Measurements from ENCODE around the gene SORL1-AS1.
A peak's percentile ranks its signal among the peaks of the same experiment; 100 is the strongest.
"Not testable (repeated sequence)": the region's sequence is repeated elsewhere in the genome, so short reads cannot be mapped to it uniquely, and the experiment has no call there.

Gene SORL1-AS1

DNA sequence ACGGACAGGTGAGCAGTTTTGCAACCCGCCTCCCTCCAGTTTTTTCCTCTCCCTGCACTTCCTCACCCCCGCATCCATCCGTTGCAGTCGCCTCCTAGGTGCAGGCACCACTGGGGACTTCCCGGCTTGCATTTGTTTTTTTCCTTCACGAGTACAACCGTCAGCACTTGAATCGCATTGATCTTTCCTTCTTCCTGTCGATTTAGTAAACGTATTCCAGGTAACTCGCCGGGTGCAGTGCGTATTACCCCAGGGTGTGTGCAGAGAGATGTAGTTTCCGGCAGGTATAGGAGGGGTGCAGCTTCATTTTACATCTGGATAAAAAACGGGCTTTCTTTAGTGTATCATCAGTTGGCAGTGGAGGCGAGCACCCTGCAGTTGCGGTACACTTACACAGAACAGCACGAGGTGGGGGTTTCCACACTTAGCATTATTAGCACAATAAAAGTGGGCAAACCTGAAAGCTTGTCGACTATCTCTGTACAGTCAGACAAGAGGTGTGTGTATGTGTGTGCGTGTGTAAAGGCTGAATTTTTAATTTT lies at the start of gene SORL1-AS1:
Gene SORL1-AS1 (minus strand): TSS at position 359 of the 542 bp plus-strand sequence.
- DNase-seq (ENCODE audit: low read depth): no peak

DNA sequence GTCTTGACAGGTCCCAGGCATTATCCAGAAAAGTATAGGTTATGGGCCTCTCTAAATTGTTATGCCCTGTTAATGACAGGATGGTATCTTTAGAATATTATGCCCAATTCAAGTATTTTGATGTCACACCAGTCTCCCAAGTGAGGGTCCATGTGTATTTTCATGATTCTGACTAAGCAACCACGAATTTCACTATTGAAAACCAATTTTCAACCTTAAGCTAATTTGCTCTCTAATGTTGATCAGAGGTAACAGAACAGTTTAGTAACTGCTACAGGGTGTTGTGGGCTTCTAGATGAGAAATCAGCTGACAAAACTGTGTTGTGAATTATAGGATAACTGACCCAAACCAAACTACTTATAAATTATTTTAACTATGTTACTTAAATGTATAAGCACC lies 48.0 kb upstream of the SORL1-AS1 start:
- DNase-seq (ENCODE audit: low read depth): no peak

DNA sequence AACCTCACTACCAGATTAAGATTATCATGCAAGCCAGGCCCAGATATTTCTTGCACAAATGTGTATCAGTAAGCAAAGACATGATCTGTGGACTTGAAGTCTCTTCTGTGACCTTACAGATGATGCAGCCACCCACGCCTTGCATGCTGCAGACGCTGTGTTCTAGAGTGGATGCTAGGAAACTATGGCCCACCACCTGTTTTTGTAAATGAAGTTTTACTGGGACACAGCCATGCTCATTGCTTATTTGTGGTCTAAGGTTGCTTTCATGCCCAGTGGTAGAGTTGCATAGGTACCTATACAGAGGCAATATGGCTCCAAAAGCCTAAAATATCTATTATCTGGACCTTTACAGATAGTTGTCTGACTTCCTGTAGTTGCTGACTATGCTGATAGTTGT lies 47.5 kb upstream of the SORL1-AS1 start:
- no peak for DNase-seq (ENCODE audit: low read depth)

DNA sequence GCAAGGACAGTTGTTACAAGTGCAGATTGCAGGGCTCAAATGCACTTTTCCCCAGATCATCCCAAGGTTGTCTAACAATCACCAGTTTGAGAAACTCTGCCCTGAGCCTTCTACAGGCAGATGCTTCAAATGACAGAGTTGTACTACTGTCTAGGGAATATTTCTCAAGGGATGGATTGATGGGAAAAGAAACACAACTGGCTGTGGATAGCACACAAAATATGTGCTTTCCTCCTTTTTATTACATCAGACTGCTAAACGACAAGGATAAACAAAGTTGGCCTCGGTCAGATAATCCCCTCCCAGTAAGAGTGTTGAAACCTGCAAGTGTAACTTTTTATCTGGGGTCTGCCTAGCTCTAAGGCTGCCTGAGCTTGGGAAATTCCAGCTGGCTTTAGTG lies 46.6 kb upstream of the SORL1-AS1 start:
- DNase-seq (ENCODE audit: low read depth): no peak

DNA sequence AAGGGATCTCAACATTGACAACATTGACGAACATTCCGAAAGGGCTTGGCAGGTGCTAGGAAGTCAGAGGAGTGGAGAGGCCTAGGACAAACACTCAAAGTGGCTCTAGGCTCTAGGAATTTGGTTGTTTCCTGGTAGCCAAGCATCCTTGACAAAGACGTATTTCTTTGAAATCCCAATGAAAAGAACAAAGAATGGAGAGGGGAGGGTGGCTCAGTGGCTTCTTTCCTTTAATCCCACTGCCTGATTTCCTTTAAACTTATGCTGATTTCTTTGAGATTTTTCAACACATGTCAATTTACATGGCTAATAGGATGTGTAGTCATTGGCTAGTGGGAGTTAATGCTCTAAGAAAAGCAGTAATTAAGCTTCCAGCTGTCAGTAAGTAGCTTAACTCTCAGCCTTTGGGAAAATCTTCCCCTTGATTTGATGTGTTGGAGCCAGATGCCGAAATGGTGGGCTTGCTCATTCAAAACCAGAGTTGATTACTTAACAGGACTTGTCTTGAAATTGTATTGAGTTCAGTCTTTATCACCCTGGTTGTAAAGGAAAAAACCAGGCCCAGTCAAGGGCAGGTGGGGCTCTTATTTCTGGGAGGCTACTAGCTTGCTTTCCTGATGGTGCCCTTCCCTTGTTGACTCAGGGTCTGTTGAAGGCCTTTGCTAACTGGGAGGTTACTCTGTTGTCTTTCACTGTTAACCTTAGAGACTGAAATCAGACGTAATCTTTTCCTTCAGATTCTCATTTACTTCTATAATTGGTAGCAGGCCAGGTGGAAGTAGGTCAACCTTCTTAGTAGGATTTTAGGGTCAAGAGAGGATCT lies 44.6 kb upstream of the SORL1-AS1 start:
- DNase-seq (ENCODE audit: low read depth): no peak

DNA sequence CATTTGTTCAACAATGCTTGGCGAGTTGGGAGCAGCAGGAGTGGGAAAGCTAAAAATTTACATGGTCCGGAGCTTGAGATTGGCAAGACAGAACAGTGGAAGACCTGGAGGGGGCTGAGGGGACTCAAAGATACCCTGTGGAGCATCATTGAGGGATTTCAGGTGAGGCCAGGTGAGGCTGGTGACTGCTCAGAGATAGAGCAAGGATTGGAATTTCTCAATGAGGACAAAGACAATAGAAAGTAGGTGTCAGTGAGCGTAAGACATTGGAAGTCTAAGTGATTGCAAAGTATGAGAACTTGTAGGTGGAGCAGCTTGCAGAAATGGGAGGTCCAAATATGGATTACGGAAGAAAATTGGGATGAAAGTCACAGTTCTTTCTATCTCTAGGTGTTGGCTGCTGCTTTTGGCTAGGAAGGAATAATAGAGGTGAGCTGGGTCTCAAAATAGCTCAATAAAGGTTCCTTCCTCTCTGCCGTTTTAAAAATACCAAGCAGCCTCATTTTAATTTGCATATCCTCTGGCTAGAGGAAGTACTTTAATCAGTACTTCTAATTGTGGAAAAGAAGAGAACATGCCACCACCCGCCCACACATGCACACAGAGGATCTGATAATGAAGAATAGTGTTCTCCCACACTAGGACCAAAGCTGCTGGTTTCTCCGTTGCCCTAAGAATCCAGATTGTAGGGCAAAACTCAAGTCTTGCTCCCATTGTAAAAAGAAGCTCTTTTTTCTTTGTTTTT lies 41.8 kb upstream of the SORL1-AS1 start:
- peak; percentile 43 for DNase-seq (ENCODE audit: low read depth)

DNA sequence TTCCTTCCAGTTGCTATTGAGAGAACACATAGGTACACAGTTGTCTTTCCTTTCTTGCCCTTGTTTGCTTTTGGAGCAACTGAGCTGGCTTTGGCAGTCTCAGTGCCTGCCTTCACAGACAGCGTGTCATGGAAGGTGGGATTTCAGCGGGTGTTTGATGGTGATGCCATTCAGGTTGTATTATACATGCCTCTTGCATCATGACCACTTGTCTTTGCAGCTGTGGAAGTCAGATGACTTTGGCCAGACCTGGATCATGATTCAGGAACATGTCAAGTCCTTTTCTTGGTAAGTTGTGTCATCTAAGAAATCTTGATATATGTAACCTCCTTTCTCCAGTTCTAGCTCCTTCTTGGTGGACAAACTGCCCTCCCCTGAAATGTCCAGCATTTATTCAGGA lies 37.1 kb upstream of the SORL1-AS1 start:
- no peak for DNase-seq (ENCODE audit: low read depth)

DNA sequence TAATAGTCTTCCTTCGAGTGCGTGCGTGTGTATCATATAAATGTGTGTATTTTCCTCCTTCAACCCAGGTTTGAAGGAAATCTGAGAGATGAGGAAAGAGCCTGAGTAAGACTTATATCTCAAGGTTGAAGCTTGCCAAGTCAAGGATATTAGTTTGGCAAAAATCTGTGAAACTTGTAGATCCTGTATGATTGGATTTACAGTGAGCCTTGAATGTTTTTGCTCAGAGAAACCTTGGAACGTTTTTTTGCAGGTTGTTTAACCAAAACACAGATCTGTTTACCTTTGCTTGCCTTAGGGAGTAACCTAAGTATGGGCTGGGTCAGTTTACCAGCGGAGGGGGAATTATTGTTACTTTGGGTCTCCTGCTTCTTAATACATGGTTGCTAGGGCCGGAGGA lies 35.9 kb upstream of the SORL1-AS1 start:
- no peak for DNase-seq (ENCODE audit: low read depth)

DNA sequence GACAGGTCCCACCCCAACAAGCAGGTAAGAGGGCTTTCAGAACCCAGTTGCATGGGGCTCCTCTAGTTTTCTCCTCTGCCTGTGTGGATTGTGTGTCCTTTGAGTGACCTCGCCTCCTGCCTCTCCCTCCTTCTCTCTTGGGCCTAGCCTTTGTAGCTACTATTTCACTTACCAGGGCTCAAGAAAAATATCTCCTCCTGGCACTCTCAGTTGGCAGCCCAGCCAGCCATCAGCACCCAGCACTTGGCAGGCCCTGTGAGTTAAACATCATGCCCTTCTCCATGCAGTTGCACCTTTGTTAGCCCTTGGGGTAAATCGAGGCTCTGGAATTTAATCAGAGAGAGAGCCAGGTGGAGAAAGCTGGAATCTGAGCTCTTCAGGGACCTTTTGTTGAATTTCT lies 35.4 kb upstream of the SORL1-AS1 start:
- no peak for DNase-seq (ENCODE audit: low read depth)

DNA sequence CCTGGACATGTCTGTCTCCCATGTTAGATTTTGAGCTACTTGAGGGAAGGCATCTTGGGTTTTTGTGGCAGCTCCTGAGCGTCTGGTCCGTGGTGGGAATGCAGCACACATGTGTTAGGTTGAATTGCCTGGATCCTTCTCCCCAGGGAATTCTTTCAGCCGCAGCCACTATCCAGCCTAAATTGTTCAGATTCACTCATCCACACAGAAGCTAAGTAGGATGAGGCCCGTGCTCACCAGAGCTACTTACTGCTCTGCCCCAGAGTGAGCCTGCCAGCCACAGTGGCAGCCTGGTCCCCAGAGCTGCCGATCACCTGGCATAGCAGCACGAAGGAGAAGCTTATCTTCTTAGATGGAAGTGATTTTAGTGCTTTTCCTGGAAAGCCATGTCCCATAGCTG lies 34.4 kb upstream of the SORL1-AS1 start:
- no peak for DNase-seq (ENCODE audit: low read depth)

DNA sequence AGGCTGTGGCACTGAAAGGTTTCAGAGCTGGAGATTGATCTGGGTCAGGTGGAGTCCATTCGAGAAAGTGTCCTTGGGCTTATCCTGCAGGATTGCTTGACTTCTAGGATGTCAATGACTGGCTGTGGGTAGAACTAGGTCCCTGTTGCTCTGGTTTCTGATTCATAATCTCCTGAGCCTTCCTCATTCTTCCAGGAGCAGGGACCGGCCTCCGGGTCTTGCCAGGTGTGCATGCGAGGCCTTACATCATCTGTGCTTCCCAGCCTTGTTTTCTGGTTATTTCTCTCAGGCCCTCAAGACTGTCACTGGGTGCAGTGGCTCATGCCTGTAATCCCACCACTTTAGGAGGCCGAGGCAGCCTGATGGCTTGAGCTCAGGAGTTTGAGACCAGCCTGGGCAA lies 33.3 kb upstream of the SORL1-AS1 start:
- no peak for DNase-seq (ENCODE audit: low read depth)

DNA sequence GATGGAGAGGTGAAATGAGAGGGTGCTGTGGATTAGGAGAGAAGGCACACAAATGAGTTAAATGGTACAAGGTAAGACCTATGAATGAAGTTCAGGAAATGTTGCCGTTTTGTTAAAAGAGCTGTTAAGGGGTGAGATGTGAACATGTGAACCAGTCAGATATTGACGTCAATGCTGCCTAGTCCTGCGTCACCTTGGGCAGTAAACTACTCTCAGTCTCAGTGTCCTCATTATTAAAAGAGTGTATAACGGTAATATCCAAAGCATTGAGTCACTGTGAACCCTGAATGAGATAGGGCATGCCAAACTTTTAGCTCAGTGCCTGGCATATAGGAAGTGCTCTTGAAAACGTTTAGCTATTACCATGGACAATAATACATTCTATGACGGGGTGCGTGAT lies 32.4 kb upstream of the SORL1-AS1 start:
- DNase-seq (ENCODE audit: low read depth): no peak

DNA sequence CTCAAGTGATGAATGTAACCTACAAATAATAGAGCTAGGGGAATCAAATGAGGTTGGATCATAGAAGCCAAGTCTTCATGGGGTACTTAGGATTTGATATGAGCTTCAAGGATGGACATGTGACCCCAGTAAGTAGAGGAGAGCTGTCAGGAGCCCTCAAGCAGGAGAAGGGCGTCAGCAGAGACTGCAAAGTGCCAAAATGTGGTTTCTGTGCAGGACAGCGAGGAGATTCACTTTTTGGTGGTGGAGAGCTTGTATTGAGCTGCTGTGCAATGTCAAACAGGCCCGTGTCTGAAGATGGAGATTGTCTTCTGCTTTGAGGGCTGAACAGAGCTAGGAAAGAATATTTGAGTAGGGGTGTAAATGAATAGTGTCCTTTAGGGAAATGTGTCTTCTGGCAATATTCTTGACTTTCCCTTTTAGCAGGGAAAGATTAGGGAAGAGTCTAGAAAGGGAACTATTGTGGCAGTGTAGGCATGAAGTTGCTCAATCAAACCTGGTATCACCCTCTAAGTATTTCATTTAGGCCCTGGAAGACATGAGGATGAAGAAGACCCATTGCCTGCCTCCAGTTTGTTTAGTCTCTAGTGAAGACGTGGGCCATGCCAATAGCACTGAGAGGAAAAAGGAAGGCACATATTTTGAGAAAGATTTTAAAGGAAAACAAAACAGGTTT lies 31.2 kb upstream of the SORL1-AS1 start:
- no peak for DNase-seq (ENCODE audit: low read depth)

DNA sequence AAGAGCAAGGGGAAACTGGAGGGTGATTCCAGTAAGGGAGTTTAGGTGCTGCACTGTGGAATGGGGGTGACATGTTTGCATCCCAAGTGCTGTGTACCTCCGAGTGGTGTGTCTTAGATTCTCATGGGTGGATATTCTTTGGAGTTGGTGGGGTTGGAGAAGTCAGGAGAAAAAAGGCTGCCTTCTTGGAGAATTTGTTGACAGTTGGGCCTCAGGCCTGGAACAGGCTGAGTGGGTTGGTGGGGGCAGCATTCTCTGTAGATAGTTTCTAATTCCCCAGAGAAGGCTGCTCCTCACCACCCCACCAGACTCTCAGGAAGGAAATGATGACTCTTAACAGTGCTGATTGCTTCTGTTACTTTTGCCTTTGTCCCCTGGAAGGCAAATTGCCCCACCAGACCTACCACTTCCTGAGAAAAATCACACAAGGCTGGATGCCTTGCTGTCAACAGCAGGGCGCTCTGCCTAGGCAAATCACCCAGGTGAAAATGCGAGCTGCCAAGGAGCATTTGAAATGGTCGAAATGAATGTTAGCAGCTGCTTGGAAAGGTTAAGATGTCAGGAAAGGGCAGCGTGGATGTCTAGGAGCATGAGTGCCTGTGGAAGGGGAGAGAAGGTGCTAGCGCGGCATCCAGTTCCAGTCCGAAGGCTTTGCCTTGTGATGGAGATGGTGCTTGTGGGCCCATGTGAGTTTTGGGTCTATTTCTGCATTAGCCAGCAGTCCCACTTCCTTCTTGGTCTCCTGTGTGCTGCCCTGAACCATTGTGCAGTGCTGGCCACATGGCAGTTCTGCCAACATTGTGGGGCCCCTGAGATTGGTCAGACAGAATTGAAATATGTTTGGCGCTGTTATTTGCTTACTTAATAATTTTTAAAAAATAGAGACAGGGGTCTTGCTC lies 29.7 kb upstream of the SORL1-AS1 start:
- no peak for DNase-seq (ENCODE audit: low read depth)

DNA sequence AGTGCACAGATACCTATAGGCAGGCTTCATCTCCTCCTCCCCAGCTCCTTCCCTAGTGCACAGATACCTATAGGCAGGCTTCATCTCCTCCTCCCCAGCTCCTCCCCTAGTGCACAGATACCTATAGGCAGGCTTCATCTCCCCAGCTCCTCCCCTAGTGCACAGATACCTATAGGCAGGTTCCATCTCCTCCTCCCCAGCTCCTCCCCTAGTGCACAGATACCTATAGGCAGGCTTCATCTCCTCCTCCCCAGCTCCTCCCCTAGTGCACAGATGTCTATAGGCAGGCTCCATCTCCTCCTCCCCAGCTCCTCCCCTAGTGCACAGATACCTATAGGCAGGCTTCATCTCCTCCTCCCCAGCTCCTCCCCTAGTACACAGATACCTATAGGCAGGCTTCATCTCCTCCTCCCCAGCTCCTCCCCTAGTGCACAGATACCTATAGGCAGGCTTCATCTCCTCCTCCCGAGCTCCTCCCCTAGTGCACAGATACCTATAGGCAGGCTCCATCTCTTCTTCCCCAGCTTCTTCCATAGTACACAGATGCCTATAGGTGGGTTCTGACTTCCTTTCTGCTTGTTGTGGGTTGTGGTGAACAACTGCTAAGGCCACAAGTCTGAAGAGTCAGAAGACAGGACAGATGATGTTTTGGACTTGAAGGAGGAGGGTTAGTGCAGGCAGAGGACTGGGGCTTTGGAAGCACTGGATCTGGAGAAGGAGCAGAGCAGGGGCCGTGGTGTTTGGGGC lies 28.9 kb upstream of the SORL1-AS1 start:
- not testable (repeated sequence) for DNase-seq (ENCODE audit: low read depth)

DNA sequence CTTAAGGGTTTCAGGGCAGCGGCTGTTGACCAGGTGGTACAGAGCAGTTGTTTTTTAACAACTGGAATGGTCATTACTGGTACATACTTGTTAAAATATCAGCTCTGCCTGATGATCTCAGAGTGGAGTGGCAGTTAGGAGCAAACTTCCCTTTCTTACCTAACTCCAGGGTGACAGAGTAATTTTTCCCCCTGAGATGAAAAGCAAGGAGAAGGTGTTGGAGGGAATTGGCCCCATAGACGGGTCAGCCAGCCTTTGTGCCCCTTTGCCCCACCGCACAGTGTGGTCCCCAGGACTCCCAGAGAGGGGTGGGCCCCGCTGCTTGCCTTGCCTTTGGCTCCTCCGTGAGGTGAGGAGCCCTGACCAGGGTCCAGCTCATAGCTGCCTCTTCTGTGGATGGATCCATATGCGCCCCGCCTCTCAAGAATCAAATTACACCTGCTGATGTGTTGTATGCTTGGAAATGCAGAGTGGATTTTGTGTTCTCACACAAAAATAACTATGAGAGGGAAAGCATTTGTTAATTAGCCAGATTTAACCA lies 27.0 kb upstream of the SORL1-AS1 start:
- no peak for DNase-seq (ENCODE audit: low read depth)

DNA sequence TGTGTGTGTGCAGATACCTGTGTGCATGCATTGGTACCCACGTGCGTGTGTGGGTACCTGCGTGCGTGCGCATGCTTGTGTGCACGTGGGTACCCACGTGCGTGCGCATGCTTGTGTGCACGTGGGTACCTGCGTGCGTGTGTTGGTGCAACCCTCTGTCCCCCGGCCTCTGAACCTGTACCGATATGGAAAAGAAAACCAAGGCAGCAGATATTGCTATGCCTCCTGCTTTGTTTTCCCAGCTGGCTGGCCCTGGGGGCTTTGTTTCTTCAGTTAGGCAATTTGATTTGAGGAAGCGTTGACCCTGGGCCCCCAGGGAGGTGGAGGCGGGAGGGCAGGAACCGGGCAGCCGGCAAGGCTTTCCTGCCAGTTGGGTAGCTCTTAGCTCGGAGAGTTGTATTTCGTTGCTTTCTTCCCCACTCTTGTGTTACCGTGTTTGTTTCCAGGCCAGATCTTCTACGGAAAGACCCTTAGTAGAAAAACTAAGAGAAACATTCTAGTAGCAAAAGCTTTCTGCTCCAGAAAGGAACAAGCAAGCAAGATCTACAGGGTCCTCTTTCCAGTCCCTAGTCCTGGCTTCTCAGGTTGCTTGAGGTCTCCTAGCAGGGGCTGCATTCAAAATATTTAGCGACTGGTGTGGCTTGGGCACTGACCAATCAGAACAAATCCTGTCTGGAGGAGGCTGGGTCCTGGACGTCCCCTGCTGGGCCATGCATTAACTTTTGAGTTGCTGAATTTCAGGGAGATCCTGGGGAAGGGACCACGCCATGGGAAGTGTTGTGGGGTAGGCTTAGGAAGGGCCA lies 26.3 kb upstream of the SORL1-AS1 start:
- no peak for DNase-seq (ENCODE audit: low read depth)

DNA sequence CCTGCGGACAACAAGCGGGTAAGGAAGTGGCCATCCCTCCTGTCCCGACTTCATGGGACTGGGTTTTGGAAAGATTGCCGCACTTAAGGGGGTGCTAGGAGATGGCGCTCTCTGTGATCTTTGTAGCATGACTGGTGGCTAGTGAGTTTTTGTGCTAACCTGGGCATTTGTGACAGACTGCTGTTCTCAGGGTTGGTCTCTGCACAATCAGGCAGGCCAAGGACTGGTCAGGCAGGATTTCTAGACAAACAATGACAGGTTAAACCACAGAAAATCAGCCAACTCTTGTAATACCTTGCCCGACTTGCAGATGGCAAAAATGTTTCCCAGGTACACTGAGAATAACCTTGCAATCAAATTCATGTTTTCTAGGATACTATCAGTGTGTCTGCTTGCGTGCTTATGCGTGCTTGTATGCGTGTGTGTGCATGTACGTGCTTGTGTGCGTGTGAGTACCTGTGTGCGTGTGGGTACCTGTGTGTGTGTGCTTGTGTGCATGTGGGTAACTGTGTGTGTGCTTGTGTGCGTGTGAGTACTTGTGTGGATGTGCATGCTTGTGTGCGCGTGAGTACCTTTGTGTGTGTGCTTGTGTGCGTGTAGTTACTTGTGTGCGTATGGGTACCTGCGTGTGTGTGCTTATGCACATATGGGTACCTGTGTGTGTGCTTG lies 25.6 kb upstream of the SORL1-AS1 start:
- DNase-seq (ENCODE audit: low read depth): no peak

DNA sequence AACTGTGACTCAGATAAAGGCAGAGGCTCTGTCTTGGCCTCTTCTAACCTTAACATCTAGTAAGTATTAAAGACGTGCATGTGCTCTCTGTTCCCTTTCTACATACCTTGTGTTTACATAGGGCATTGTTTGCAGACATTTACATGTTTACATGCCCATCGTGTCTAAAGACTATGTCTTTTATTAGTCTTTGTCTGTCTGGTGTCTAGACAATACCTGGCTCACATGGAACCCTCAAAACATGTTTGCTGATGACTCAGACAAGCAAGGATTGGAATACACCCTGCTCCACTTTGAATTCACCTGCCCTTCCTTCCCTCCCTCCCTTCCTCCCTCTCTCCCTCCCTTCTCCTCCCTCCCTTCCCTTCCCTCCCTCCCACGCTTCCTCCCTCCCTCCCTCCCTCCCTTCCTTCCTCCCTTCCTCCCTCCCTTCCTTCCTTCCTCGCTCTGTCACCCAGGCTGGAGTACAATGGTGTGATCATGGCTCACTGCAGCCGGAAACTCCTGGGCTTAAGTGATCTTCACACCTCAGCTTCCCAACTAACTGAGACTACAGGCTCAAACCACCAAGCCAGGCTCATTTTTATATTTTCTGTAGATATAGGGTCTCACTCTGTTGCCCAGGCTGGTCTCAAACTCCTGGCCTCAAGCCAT lies 23.7 kb upstream of the SORL1-AS1 start:
- DNase-seq (ENCODE audit: low read depth): no peak

Measured in stimulated activated CD8-positive, alpha-beta memory T cell treated with anti-CD3 and anti-CD28 coated beads, Interleukin-4, amount 100 ng/mL, for 24 hours (primary cell).